Lower lobe of right lung (tissue), 2 donors: ENCODE measurements around the gene INSC. TPM values are rescaled to one million over a fixed set of nuclear protein-coding genes. Genes with fewer than 3 reads are reported as not detected.

Source experiments
- ATAC-seq, 2 donors: fragments of 200-7000 bp; cut with Tn5 transposase; one replicate each; pipeline ENCODE4 v1.9.1; 2020 to 2022; ENCODE audit warnings: mild to moderate bottlenecking in 2 of 2, moderate library complexity in 2 of 2
- DNase-seq: peaks from one replicate; pipeline ENCODE4 v3.0.0-alpha.2; 2020
- H3K27ac ChIP-seq: fragments of 200-600 bp; one replicate; pipeline ENCODE4 v1.8.0; 2022
- H3K27me3 ChIP-seq: fragments of 200-600 bp; one replicate; pipeline ENCODE4 v1.8.0; 2022; ENCODE audit warnings: low read depth
- H3K36me3 ChIP-seq: fragments of 200-600 bp; one replicate; pipeline ENCODE4 v1.8.0; 2022; ENCODE audit warnings: mild to moderate bottlenecking
- H3K4me1 ChIP-seq: fragments of 200-600 bp; one replicate; pipeline ENCODE4 v1.8.0; 2022
- H3K4me3 ChIP-seq: fragments of 200-600 bp; one replicate; pipeline ENCODE4 v1.8.0; 2022; ENCODE audit warnings: mild to moderate bottlenecking
- H3K9me3 ChIP-seq: fragments of 200-600 bp; one replicate; pipeline ENCODE4 v1.8.0; 2022
- intact Hi-C: fragments of 100-400 bp; cut with DNase I; formaldehyde crosslinking; loops from one replicate; pipeline ENCODE4 v1.11.0; 2022
- total RNA-seq: library from RNA; stranded (reverse); fragmentation: NEBNext Ultra II Directional; extraction: Animal tissue kit (Norgen Biotek cat#: 25700); gene quantifications from one replicate; pipeline ENCODE4 v1.2.1, GENCODE V29; 2021
- TF ChIP-seq, protein P1 (sequence below): fragments of 200-600 bp; IDR thresholded peaks from one replicate; pipeline ENCODE4 v1.8.0; 2022; ENCODE audit warnings: antibody characterized with exemption, mild to moderate bottlenecking
- donor health status: DM: no; HTN: yes; CAD: no; lungs with severe emphysema.

The INSC gene
- total RNA-seq, 1 donor from 2014 or later, result 1.1 TPM

DNA sequence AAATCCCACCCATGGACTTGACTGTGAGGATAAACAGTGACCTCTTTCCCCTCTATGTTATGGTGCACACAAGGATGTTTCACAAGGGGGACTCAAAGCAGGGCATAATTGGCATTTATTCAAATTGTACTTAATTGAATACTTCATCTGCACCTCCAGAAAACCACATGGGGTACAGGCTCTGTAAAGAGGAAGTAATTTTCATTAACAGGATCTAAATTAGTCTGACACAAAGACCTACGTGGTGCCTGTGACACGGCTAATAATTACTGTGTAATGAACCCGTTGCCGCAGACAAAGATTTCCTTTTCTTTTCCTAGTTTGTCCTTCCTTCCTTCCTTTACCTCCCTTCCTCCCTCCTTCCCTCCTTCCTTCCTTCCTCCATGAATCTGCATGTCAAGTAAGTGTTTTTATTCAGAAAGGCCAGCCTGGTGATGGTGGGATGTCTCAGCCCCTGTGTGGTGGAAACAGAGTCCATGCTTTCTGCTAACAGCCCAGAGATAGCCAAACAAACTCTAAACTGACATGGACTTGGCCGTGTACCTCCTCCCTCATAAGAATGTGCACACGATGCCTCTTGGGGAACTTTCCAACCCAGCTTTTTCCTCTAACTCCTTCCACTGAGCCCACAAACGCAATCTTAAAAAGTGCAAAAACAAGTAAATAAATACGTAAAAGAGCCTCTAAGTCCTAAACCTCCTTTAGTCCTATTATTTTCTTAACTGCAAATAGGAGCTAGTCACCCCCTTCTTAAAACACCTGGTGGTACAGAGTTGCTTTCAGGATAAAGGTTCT lies 118.8 kb downstream of the INSC start:
- Histone ChIP-seq H3K36me3 (no peaks in the 10 kb centered on the region), H3K27me3 (no peaks in the 10 kb centered on the region), H3K4me1 (no peaks in the 10 kb centered on the region), H3K4me3 (no peak overlapping the region), H3K9me3 (no peaks in the 10 kb centered on the region), H3K27ac (no peak overlapping the region)
- ATAC-seq, result no peak
- DNase-seq, result no peak
- intact Hi-C loops, result no loop called here
- TF ChIP-seq, protein P1, sequence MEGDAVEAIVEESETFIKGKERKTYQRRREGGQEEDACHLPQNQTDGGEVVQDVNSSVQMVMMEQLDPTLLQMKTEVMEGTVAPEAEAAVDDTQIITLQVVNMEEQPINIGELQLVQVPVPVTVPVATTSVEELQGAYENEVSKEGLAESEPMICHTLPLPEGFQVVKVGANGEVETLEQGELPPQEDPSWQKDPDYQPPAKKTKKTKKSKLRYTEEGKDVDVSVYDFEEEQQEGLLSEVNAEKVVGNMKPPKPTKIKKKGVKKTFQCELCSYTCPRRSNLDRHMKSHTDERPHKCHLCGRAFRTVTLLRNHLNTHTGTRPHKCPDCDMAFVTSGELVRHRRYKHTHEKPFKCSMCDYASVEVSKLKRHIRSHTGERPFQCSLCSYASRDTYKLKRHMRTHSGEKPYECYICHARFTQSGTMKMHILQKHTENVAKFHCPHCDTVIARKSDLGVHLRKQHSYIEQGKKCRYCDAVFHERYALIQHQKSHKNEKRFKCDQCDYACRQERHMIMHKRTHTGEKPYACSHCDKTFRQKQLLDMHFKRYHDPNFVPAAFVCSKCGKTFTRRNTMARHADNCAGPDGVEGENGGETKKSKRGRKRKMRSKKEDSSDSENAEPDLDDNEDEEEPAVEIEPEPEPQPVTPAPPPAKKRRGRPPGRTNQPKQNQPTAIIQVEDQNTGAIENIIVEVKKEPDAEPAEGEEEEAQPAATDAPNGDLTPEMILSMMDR, result no peak

DNA sequence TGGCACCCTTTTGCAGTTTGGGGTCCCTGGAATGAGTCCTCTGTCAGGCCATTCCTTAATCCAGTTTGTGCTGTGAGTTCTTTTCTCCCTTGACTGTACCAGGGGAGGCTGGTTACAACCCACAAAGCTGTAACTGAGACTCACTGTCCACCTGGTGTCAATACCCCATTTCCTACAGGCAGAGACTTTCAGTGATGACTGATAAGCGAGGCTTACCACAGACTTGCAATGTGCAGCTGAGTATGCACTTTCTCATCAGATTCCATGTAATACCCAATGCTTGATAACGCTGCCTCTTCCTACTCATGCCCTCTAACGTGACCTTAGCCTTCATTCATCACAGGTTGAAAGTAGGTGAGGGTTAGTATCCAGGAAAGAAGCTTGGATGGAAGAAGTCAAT lies 120.1 kb downstream of the INSC start:
- intact Hi-C loops, result no loop called here
- Histone ChIP-seq H3K4me3 (no peak overlapping the region), H3K4me1 (no peaks in the 10 kb centered on the region), H3K9me3 (no peaks in the 10 kb centered on the region), H3K27ac (no peak overlapping the region), H3K36me3 (no peaks in the 10 kb centered on the region), H3K27me3 (no peaks in the 10 kb centered on the region)
- TF ChIP-seq, protein P1, result no peak
- DNase-seq (no peak), ATAC-seq (no peak)

DNA sequence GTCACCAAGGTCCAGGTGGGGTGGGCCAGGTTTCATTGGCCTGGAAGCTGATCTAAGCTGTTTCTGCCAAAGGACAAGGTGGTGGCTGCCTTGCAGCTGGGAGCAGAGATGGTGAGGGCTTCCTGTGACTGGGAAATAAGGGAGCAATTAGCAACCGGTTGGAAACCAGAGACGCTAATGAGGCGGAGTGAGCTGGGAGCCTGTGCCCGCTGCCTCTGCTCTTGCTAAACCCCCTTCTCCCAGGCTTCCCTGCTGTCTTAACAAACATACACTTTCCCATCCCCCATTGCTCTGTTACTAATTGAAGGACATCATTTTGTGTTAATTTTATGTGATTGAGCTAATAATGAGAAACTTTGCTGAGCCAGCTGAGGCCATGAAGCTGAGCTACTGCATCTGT lies 121.8 kb downstream of the INSC start:
- no peak for DNase-seq
- Histone ChIP-seq H3K4me1 (no peaks in the 10 kb centered on the region), H3K9me3 (no peaks in the 10 kb centered on the region), H3K4me3 (no peak overlapping the region), H3K27me3 (no peaks in the 10 kb centered on the region), H3K27ac (no peak overlapping the region), H3K36me3 (no peaks in the 10 kb centered on the region)
- ATAC-seq, result no peak
- intact Hi-C loops, result no loop called here
- TF ChIP-seq, protein P1, result no peak

DNA sequence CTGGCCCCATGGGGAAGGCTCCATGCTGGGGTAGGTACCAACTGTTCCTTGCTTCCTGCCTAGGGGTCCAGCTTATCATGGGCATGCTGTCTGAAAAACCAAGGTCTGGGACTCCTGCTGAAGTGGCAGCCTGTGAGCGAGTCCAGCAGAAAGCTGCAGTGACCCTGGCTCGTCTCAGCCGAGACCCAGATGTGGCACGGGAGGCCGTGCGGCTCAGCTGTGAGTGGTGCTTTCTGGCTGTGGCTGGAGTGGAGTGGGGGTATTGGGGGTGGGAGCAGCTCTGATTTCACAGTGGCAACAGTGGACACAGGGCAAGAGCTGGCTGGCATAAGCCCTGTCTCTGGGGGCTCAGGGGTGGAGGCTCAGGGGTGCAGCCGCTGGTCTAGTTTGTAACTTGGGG lies 124.1 kb downstream of the INSC start:
- Histone ChIP-seq H3K27ac (no peak overlapping the region), H3K4me3 (no peak overlapping the region), H3K36me3 (no peaks in the 10 kb centered on the region), H3K9me3 (no peaks in the 10 kb centered on the region), H3K4me1 (no peaks in the 10 kb centered on the region), H3K27me3 (no peaks in the 10 kb centered on the region)
- no peak for ATAC-seq
- no peak for DNase-seq
- intact Hi-C loops, result no loop called here
- TF ChIP-seq, protein P1, result no peak

DNA sequence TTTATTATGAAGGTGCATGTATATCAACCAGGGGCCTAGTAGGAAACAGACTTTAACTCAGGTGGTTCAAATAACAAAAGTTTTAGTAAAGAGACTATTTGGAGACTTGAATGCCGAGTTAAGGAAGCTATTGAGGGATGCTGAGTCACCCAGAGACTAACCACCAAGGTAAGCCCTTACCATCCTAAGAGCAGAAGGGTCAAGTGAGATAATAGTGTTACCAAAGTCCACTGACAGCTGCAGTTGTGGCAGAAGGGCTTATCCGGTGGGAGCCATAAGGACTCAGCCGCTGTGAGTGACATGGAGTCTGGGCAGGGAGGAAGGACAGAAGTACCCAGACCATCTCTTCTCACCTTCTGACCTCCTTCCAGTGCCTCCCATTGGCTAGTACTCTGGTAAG lies 134.0 kb downstream of the INSC start:
- TF ChIP-seq, protein P1, result no peak
- intact Hi-C loops, result no loop called here
- ATAC-seq, result no peak

More for the DNA sequence above, 134.0 kb downstream of the INSC start:
- Histone ChIP-seq H3K27ac (no peak overlapping the region), H3K27me3 (no peaks in the 10 kb centered on the region), H3K4me3 (no peak overlapping the region), H3K4me1 (no peaks in the 10 kb centered on the region), H3K9me3 (no peaks in the 10 kb centered on the region), H3K36me3 (no peaks in the 10 kb centered on the region)
- DNase-seq, result no peak
